ENCODE results near the gene ESCO1. TPM values are rescaled to one million over a fixed set of nuclear protein-coding genes. Genes with fewer than 3 reads are reported as not detected.
"Not testable (repeated sequence)": the region's sequence is repeated elsewhere in the genome, so short reads cannot be mapped to it uniquely, and the experiment has no call there.

ESCO1 gene, protein sequence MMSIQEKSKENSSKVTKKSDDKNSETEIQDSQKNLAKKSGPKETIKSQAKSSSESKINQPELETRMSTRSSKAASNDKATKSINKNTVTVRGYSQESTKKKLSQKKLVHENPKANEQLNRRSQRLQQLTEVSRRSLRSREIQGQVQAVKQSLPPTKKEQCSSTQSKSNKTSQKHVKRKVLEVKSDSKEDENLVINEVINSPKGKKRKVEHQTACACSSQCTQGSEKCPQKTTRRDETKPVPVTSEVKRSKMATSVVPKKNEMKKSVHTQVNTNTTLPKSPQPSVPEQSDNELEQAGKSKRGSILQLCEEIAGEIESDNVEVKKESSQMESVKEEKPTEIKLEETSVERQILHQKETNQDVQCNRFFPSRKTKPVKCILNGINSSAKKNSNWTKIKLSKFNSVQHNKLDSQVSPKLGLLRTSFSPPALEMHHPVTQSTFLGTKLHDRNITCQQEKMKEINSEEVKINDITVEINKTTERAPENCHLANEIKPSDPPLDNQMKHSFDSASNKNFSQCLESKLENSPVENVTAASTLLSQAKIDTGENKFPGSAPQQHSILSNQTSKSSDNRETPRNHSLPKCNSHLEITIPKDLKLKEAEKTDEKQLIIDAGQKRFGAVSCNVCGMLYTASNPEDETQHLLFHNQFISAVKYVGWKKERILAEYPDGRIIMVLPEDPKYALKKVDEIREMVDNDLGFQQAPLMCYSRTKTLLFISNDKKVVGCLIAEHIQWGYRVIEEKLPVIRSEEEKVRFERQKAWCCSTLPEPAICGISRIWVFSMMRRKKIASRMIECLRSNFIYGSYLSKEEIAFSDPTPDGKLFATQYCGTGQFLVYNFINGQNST
- 12.0 and 12.4 TPM in 2 replicates for total RNA-seq

DNA sequence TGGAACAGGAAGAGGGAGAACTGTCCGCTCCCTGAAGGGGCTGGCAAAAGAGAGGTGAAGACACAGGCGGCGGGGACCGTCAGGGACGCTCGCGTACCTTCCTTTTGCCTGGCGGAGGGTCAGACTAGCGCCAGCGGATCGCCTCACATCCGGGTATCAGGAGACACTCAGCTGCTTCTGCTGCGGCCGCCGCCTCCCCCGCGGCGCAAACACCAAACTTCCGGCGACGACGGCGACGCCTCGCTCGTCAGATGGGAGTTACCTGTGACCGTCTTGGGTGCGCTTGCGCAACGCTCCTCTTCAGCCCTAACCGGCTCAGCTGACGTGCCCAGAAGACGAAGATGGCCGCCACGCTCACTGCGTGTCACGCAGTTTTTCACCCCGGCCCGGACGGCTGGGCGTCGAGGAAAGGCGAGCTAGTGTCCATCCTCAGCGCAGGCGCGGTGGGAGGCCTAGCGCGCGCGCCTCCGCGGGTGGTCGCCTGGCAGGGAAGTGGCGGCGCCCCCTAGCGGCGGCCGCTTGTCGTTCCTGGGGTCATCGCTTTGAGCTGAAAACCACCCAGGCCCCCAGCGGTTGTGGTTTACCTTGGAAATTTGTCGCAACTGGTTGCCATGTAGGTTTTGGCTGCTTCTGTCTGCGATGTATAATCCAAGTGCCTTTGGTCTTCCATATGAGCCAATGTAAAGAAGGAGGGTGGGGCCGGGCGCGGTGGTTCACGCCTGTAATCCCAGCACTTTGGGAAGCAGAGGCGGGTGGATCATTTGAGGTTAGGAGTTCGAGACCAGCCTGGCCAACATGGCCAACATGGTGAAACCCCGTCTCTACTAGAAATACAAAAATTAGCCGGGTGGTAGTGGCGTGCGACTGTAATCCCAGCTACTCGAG lies at the start of gene ESCO1:
Gene ESCO1, minus strand, starts transcription at position 179 of the 885 bp plus-strand sequence. CDS start 25,861 bp downstream, outside the sequence.
- peak; percentile 80 for DNase-seq (ENCODE audit: extremely low read depth, low read depth, low spot score)

DNA sequence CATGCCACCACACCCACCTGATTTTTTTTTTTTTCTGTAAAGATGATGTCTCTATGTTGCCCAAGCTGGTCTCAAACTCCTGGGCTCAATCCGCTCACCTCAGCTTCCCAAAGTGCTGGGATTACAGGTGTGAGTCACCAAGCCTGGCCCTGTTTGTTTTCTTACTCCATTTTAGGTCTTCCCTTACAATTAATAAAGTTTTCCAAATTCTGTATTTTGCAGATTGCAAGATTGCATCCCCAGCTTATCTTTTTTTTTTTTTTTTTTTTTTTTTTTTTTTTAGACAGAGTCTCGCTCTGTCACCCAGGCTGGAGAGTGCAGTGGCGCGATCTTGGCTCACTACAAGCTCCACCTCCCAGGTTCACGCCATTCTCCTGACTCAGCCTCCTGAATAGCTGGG lies 39.9 kb upstream of the ESCO1 start:
- DNase-seq (ENCODE audit: extremely low read depth, low read depth, low spot score): not testable (repeated sequence)

DNA sequence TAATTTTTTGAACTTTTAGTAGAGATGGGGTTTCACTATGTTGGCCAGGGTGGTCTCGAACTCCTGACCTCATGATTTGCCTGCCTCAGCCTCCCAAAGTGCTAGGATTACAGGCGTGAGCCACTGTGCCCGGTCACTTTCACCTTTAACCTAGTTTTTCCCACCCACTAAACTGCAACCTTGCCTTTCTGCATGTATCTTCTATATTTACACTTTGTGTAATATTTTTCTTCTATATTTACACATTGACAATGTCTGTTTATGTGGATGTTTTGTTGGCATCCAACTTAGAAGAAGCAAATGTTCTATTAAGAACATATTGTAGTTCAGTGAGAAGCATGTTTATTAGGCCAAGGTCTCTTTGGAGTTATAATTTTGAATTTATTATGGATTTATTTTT lies 38.3 kb upstream of the ESCO1 start:
- DNase-seq (ENCODE audit: extremely low read depth, low read depth, low spot score): no peak

DNA sequence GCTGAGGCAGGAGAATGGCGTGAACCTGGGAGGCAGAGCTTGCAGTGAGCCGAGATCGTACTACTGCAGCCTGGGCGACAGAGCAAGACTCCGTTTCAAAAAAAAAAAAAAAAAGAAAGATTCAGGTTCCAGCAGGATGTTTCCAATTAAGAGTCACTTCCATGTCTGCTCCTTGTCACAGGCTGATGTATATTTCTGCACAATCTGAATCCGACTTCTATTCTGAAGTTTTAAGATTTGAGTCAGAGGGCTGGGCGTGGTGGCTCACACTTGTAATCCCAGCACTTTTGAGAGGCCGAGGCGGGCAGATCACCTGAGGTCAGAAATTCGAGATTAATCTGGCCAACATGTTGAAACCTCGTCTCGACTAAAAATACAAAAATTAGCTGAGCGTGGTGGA lies 36.3 kb upstream of the ESCO1 start:
- DNase-seq (ENCODE audit: extremely low read depth, low read depth, low spot score): no peak

DNA sequence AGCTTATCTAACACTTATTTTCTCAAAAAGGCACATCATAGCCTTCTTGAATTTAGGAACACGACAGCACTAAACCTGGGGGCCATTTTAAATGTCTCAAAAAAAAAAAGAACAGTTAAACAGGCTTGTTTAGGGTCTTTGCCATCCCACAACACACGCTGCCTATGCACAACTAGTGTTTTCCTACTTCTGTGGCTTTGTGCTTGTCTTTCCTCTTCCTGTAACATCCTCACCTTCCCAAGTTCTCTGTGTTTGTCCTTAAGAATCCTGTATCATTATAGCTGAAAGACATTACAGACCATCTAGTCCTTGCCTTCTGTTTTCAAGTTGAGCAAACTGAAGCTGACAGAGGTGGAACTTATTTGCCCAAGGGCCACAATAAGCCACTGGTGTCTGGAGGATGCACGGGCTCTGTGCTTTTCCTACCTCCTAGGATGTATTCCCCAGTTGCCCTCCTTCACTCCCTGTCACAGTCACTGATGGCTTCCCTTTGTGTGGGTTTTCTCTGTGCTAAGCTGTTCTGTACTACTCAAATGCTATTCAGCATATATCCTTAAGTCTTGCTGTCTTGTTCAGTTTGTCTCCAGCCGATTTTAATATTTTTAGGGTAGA lies 34.2 kb upstream of the ESCO1 start:
- no peak for DNase-seq (ENCODE audit: extremely low read depth, low read depth, low spot score)

DNA sequence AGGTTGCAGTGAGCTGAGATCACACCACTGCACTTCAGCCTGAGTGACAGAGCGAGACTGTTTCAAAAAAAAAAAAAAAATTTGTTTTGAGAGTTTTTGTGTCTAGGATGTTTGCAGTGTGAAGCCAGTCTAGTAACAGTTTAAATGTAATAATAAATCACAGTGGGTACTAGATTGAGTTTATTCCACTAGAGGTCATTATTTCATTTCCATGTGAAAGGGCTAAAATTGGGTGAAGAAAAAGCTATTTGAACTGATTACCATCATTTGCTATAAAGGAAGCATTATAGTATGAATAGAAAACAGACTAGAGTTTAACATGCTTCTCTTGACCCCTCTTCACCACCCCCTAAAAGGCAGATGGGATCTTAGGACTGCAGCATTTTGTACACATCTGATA lies 31.9 kb upstream of the ESCO1 start:
- DNase-seq (ENCODE audit: extremely low read depth, low read depth, low spot score): no peak

DNA sequence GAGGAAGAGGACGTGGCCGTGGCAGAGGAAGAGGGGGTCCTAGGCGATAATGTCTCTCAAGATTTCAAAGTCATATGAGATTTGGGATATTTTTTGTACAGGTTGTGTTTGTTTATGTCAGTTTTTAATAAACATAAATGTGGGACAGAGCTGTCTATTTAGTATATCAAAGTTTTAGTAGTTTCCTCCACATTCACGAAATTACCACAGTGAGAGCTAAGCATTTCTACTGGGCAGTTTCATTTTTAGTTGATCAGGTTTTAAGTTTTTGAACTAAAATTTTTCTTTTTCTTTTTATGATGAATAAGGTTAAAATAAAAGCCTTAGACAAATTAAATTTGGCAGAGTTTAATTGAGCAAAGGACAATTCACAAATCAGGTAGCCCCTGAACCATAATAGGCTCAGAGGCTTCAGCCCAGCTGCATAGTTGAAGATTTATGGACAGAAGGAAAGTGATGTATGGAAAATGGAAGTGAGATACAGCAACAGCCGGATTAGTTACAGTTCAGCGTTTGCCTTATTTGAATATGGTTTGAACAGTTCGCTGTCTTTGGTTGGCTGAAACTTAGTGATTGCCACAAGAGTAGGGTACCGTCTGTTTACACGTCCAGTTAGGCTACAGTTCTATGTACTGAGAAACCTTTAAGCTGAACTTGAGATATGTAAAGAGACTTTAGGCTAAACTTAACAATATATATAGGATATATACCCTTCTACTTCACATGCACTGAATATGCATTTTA lies 28.8 kb upstream of the ESCO1 start:
- DNase-seq (ENCODE audit: extremely low read depth, low read depth, low spot score): no peak

DNA sequence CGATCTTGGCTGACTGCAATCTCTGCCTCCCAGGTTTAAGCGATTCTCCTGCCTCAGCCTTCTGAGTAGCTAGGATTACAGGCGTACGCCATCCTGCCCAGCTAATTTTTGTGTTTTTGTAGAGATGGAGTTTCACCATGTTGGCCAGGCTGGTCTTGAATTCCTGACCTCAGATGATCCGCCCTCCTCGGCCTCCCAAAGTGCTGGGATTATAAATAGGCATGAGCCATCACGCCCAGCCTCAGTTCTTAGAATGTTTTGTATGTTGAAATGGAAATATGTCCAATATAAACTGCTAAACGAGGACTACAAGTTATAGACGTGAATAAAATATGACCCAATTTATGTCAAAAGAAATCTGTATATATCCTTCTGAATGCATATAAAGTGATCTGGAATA lies 21.1 kb upstream of the ESCO1 start:
- DNase-seq (ENCODE audit: extremely low read depth, low read depth, low spot score): not testable (repeated sequence)

DNA sequence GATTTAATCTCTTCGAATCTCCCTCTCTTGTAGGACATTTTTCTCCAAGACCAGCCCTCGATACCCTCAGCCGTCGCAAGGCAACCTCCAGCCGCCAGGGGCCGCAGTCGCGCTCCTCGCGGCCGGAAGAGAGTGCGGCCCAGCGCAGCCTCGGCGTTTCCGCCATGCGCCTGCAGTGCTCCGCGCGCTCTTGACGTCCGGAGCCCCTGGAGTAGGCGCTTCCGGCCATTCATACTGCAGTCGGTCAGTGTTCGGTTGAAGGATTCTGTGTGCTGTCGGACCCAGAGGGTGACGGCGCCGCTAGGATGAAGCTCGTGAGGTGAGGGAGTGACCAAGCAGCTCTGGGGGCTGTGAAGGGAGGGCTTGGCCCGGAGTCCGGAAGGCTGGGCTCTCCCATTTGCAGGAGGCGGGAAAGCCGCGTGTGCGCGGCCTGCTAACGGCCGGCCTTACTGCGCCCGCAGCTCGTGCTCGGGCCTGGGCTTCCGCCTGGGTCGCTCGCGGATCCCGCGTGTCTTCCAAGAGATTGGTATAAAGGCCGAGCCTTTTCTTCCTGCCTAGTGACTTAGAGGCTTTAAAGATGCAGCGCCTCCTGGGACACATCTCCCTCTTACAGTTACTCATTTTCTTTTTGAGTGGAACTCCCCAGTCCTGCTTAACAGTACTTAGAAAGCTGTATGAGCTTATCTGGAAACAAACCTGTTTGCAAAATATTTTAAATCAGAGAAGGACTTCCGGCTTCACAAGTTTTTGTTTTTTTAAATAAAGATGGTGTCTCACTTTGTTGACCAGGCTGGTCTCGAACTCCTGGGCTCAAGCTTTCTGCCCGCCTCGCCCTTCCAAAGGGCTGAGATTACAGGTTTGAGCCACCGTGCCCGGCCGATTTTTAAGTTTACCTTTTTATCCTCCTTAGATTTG lies 11.9 kb upstream of the ESCO1 start, which contains the start of gene SNRPD1:
Gene SNRPD1, plus strand, starts transcription at position 190 of the 915 bp plus-strand sequence. Its CDS starts 116 bp downstream, at position 306.
- peak; percentile 55 for DNase-seq (ENCODE audit: extremely low read depth, low read depth, low spot score)

DNA sequence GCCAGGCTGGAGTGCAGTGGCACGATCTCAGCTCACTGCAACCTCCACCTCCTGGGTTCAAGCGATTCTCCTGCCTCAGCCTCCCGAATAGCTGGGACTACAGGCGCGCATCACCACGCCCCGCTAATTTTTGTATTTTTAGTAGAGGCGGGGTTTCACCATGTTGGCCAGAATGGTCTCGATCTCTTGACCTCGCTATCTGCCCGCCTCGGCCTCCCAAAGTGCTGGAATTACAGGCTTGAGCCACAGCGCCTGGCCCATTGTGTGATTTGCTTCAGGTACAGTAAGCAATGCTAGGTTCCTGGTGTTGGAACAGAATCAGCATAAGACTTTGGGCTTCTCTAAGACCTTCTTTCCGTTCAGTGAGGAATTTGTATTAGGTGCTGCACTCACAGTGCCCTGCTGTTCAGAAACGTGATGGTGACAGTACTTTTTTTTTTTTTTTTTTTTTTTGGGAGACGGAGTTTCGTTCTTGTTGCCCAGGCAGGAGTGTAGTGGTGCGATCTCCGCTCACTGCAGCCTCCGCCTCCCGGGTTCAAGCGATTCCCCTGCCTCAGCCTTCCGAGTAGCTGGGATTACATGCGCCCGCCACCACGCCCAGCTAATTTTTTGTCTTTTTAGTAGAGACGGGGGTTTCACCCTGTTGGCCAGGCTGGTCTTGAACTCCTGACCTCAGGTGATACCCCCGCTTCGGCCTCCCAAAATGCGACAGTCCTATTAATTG lies 11.1 kb upstream of the ESCO1 start:
- not testable (repeated sequence) for DNase-seq (ENCODE audit: extremely low read depth, low read depth, low spot score)

DNA sequence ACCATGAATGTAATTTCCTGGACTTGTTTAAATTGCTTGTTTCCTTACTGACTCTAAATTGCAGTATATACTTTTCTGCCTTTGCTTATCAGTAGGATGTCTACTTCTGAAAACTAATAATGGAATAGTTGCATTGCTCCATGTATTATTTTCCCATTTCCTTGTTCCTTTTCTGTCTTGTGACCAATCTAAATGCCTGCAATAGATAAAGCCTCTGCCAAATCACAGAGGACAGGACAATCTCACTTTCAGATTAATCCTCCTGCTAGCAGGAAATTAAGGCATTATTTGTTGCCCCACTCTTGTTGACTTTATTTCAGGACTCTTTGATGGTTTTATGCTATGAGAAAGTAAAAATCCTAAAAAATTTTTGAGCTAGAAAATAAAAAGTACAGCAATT lies 4.7 kb upstream of the ESCO1 start:
- DNase-seq (ENCODE audit: extremely low read depth, low read depth, low spot score): no peak

DNA sequence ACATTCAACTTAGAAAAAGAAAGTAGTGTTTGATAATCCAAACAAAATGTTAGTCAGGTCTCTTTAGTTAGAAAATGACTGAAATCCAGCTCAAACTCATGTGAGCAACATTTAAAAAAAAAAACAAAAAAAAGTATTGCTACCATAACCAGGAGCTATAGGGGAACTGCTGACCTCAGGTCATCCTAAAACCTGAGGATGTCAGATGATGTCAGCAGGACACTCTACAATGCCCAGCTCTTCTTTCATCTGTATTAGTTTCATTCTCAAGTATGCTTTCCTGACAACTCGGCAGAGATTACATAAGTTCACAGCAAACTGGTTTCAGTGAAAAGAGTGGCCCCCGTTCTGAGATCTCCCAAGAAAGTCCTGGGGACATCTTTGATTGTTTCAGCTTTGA lies 4.2 kb upstream of the ESCO1 start:
- no peak for DNase-seq (ENCODE audit: extremely low read depth, low read depth, low spot score)

DNA sequence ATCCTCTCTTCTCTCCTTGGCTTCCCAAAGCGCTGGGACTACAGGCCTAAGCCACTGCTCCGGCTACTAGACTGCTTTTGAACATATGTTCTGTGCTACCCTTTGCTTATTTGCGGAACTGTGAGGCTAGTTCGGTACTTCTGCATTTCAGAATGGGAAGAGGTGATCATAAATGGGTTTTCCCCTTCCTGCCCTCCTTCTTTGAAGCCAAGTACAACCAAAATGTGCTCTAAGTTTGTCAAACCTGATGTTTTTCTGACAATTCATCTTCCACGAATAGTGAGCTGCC lies 1.7 kb upstream of the ESCO1 start:
- no peak for DNase-seq (ENCODE audit: extremely low read depth, low read depth, low spot score)

DNA sequence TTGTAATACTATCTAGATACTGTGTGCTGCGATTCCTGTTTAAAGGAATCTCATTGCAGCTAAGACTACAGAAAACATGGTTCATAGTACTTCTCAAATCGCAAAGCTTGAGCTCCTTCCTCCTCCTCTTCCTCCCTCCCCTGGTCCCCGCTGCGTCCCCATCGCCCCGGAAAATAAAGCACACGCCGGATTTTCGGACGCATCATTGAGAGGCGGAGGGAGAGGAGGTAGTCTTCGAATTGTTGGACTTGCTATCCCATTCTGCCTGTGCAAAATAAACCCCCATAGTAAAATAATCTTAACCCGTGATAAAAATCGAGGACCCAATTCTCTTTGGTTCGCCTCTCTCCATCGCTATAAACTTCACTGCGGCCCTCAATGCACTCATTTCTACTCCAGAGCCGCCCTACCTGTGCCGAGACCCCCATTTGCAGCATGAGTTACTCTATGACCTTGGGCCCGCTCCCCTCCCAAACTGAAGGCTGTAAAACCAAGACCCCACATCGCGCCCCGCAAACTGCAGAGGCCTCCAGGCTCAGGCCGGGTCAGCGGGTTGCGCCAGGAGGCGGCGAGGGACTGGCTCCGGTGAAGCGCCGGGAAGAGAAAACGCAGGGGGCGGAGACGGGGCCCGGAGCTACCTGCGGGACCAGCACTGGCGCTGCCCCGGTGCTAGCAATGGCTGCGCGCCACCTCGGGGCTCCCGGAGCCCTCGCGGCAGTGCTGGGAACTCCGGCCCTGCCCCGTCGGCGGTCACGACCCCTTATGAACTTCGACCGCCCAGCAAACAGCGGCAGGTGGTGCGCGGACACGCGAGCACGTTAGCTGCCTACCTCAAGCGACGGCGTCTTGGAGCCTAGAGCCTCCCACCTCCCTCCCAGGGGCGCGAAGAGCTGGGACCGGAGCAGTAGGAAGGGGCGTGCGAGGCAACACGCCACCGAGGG lies 649 bp downstream of the ESCO1 start:
- no peak for DNase-seq (ENCODE audit: extremely low read depth, low read depth, low spot score)

DNA sequence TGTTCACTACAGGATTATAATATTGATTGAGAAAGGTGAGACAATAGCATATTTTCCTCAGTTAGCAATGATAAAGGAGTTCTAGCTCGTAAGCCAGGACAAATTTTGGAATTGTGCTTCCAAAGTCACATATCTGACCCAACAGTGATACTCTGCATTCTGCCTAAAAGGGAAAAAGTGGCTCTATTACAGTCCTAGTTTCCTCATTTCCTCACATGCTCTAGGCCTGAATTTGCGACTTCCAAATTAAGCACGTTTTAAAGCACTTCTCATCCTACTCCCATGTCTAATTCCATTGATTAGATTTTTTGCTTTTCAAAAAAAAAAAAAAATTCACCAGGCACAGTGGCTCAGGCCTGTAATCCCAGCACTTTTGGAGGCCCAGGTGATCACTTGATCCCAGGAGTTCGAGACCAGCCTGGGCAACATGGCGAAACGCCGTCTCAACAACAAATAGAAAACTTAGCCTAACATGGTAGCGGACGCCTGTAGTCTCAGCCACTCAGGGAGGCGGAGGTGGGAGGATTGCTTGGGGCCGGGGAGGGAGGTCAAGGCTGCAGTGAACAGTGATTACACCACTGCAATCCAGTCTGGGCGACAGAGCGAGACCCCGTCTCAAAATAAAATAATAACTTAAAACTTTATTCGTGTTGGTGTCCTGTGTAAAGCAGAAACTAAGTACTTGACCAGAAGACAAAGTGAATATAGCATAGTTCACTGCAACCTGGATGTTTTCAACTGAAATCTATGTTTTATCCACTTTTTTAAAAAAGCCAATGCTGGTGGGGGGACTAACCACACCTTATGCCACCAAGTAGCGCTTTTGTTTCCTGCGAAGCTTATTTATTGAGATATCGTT lies 1.5 kb downstream of the ESCO1 start:
- DNase-seq (ENCODE audit: extremely low read depth, low read depth, low spot score): no peak

DNA sequence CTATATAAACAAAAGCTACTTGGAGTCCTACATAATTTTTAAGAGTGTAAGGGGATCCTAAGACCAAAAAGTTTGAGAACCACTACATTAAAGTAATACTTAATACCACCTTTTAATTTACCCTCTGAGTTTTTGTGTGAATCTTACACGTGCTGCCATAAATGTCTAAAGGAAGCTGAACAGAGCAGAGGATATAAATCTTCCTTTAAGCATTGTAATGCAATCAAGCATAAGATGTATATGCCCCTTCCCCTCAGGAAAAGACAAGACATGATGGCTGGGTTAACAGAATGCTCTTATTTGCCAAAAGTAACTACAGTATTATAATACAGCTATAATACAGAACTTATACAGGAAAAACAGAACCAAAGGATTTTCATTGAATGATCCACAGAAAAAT lies 2.9 kb downstream of the ESCO1 start:
- DNase-seq (ENCODE audit: extremely low read depth, low read depth, low spot score): no peak

Data from glomerular endothelial cell (primary cell).